ENCODE data around the gene TFPT. TPM values are rescaled to one million over a fixed set of nuclear protein-coding genes. Genes with fewer than 3 reads are reported as not detected.

TFPT gene
- polyA plus RNA-seq, 3 donors from 2014 or later = 20.1 to 26.4 (median 20.6) TPM

DNA sequence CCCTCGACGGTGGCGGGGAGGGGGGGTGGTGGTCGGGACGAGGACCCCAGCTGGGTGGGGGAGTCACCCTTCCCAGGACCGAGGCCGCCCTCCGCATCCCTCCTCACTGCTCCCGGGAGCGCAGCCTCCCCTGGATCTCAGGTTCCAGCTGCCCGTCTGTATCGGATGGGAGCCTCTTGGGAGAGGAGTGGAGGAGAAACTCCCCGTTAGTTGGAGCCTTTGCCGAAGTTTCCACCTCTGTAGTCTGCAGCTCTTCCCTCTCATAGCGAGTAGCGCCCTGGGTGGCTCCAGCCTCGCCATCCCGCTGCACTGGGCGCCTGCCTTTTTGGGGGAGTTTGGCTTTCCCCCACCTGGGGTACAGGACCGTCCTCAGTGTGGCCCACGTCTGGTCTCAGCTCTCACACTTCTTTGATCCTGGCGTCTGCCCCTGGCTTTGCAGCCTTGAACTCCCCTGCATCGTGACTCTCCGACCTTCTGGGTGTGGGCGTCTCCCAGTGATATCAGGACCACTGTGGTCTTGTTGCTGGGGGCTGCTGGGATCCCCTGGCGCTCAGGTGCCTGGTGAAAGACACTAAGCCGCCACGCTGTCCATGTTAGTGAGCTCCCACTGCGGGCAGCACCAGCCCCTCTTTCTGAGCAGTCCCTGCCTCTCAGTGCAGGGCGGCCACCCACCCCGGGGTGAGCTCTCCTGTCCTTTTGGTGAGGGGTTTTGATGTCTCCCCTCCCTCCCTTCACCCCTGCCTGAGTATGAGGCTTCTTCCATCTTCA is 23.2 kb upstream of the TFPT start:
- peaks cover 42 to 55% of the 10 kb centered on the region in 2 donors for H3K4me1 Mint-ChIP-seq
- H3K27ac Mint-ChIP-seq = peak overlapping the region; percentile 67 to 92 (median 89)
- H3K27me3 Mint-ChIP-seq (ENCODE audit: low read depth in 3 of 3) = peaks cover 10 to 20% (median 12%) of the 10 kb centered on the region in 3 donors
- peaks cover under 1 to 9% (median 3%) of the 10 kb centered on the region in 3 donors for H3K36me3 Mint-ChIP-seq
- H3K9me3 Mint-ChIP-seq = no peaks in the 10 kb centered on the region
- DNase-seq = peak in 1 of 3 donors; percentile 14
- H3K4me3 Mint-ChIP-seq = peak overlapping the region; percentile 81 to 91 (median 87)

DNA sequence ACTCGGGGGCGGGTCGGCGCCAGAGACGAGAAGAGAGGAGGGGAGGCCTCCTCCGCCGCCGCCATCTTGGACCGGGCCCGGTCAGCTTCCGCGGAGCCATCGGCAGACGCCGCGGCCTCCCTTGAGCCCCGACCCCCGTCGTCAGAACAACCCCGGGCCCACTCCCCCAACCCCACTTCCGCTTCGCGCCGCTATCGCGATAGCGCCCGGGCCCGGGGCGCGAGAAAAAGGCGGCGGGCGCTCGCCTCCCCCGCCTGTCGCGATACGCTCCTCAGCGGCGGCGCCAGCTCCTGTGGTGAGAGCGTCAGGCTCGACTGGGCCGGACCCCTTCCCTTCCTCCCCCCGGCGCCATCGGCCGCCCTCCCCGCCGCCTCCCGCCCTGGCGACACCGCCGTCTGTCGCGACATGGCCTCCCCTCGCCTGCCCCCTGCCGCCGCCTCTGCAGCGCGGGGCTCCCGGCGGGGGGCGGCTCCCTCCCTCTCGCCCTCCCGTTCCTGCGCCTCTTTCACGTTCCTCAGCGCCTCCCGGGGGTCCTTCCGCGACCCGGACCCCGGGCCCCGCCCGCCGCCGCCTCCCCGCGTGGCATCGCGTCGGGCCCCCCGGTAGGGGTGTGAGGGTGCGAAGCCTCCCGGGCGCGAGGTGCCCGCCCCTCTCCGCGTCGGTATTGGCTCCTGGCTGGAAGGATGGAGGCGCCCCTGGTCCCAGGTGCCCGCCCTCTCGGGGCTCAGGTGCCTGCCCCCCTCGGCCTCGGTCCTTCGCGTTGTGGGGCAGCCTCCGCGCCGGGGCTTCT is 22.4 kb upstream of the TFPT start, which contains the start of gene CNOT3:
Gene CNOT3 (plus strand): TSS at position 64 of the 790 bp plus-strand sequence. CDS start 5,217 bp downstream, outside the sequence.
- peak; percentile 37 to 54 (median 46) for DNase-seq
- peaks cover 42 to 55% of the 10 kb centered on the region in 2 donors for H3K4me1 Mint-ChIP-seq

DNA sequence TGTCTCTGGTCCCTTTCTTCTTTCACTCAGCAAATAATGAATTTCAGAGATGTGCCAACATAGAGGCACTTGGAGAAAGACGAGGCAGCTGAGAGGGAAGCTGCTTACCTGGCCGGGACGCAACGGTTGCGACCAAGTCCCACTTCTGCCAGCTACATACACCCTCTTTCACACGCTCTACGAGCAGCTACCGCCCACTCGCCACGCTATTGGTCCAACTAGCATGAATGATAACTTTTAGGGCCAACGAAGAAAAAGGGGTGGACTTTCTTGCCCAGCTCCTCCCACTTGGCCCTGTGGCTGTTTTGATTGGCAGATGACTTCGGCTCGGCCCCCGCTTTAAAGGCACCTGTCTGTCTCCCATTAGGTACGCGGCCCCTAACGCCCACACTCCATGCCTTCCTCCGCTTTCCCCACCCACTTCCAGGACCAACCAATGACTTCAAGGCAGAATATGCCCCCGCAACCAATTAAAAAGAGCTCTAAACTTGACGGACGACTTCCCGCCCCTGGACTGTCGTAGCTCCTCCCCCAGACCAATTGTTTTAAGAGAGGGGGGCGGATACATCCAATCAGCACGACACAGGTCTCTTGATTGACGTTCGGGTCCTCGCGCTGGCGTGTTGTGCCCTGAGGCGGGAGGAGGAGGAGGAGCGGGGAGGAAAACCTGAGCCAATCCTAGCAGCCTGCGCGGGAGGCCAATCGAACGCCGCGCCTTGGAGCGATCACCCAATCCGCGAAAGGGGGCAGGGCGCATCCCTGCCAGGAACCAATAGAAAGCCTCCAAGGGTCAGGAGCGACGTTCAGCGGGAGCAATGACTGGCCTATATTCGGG is 21.6 kb upstream of the TFPT start:
- Mint-ChIP-seq H3K27ac (peak overlapping the region; percentile 71 to 93 (median 90)), H3K36me3 (no peaks in the 10 kb centered on the region), H3K27me3 (ENCODE audit: low read depth in 3 of 3) (peaks cover 10 to 20% (median 14%) of the 10 kb centered on the region in 3 donors), H3K4me1 (peaks cover 40 to 49% of the 10 kb centered on the region in 2 donors), H3K9me3 (no peaks in the 10 kb centered on the region), H3K4me3 (peak overlapping the region; percentile 85 to 94 (median 89))
- DNase-seq = peak; percentile 99 to 100 (median 100)

More for the DNA sequence above, 22.4 kb upstream of the TFPT start, which contains the start of gene CNOT3:
- Mint-ChIP-seq H3K36me3 (peaks cover 0 to 2% (median 0%) of the 10 kb centered on the region in 3 donors), H3K4me3 (peak within 1 kb of the TSS; percentile 87 to 94 (median 90)), H3K27ac (peak within 1 kb of the TSS; percentile 86 to 93 (median 92)), H3K27me3 (ENCODE audit: low read depth in 3 of 3) (peaks cover 10 to 18% (median 14%) of the 10 kb centered on the region in 3 donors), H3K9me3 (no peaks in the 10 kb centered on the region)

DNA sequence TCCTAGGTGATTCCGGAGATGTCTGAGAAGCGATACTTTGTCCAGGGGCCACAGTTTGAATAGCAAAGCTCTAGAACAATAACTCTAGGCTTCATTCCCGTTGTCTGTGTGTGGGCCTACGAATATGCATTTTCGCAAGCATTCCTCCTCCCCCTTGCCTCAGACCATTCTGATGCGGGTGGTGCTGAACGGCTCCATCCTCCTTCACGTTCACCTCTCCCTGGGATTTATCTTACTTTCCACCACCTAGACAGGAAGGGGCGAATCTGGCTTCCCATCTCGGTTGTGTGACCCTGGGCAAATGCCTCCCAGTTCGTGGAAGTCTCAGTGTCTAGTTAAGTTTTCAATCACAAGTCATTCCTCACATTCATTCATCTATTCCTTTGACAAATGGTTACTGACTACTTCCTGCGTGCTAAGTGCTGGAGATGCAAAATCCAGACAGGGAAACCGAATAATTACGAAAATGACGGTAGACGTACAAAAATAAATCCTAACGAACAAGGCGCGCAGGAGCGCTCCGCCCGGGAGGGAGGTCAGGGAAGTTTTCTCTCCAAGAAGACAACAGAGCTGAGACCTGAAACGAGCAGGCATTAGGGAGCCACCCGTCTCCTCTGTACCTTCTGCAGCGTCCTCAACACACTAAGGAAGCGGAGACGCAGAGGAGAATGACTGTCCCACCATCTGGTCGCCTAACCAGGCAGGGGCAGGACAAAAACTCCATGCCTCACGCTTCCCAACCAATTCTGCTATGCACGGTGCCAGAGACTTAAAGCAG is 20.8 kb upstream of the TFPT start:
- no peak for DNase-seq
- Mint-ChIP-seq H3K4me3 (peak overlapping the region; percentile 85 to 94 (median 89)), H3K27me3 (ENCODE audit: low read depth in 3 of 3) (peaks cover 10 to 19% (median 14%) of the 10 kb centered on the region in 3 donors), H3K9me3 (no peaks in the 10 kb centered on the region), H3K4me1 (peaks cover 38 to 41% of the 10 kb centered on the region in 2 donors), H3K27ac (peak overlapping the region; percentile 71 to 93 (median 90)), H3K36me3 (no peaks in the 10 kb centered on the region)

DNA sequence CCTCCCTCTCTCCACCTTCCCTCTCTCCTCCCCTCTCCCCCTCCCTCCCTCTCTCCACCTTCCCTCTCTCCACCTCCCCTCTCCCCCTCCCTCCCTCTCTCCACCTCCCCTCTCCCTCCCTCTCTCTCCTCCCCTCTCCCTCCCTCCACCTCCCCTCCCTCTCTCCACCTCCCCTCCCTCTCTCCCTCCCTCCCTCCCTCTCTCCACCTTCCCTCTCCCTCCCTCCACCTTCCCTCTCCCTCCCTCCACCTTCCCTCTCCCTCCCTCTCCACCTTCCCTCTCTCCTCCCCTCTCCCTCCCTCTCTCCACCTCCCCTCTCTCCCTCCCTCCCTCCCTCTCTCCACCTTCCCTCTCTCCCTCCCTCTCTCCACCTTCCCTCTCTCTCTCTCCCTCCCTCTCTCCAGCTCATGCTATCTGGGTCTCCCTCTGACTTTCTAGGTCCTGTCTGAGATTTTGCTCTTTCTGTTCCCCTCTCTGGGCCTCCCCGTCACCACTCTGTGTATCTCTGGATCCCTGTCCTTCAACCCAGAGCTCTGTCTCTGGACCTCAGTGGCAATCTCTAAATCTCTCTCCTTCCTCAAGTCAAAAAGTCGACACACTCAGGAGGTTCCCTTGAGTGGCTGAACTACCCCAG is 18.6 kb upstream of the TFPT start:
- Mint-ChIP-seq H3K27ac (peak overlapping the region in 4 of 6 donors; percentile 12 to 80 (median 74)), H3K4me3 (peak overlapping the region in 1 of 5 donors; percentile 40), H3K27me3 (ENCODE audit: low read depth in 3 of 3) (peaks cover 8 to 19% (median 14%) of the 10 kb centered on the region in 3 donors), H3K36me3 (no peaks in the 10 kb centered on the region), H3K9me3 (no peaks in the 10 kb centered on the region), H3K4me1 (peaks cover 19 to 21% of the 10 kb centered on the region in 2 donors)
- DNase-seq = no peak

DNA sequence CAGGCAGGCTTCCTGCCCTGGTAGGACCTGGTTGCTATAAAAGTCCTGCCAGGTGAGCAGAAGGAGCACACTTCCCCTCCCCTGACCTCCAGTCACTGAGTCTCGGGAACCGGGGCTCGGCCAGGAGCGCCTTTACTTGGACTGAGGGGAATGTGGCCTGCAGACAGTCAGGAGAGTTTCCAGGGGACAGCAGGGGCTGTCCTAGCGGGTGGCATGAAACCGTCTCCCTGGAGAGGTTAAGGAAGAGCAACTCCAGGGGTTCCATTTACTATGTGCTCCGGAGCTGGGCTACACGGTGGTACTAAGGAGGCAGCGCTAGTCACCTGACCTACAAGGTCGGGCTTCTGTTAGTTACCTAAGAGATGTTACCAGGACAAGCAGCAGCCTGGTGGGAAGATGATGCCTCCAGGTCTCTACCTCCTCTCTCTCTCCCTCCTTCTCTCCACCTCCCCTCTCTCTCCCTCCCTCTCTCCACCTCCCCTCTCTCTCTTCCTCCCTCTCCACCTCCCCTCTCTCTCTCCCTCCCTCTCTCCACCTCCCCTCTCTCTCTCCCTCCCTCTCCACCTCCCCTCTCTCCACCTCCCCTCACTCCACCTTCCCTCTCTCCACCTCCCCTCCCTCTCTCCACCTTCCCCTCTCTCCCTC is 18.0 kb upstream of the TFPT start:
- peak overlapping the region in 1 of 6 donors; percentile 81 for H3K27ac Mint-ChIP-seq
- peak in 1 of 3 donors; percentile 66 for DNase-seq

DNA sequence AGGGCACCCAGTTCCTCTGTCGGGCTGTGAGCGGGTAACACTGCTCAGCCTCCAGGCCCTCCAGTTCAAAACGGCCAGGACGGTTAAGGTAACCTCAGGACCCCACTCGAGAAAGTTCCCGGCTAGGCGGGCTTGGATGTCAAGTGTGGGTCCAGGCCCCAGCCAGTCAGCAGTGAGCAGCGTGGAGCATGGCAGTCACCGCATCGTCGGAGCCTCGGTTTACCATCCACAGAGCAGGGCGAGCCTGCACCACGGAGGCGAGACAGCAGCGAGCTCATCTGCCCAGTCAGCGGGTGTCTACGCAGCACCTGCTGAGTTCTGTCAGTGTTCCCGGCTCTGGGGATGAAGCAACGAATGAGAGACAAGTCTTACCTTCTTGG is 14.2 kb upstream of the TFPT start:
- H3K27ac Mint-ChIP-seq = no peak overlapping the region
- no peaks in the 10 kb centered on the region for H3K9me3 Mint-ChIP-seq
- peaks cover 0 to 9% (median 6%) of the 10 kb centered on the region in 3 donors for H3K27me3 Mint-ChIP-seq (ENCODE audit: low read depth in 3 of 3)
- H3K36me3 Mint-ChIP-seq = peaks cover 0 to 8% (median 5%) of the 10 kb centered on the region in 3 donors
- peaks cover 0 to 3% of the 10 kb centered on the region in 2 donors for H3K4me1 Mint-ChIP-seq
- no peak overlapping the region for H3K4me3 Mint-ChIP-seq
- DNase-seq = no peak

More for the DNA sequence above, 18.0 kb upstream of the TFPT start:
- Mint-ChIP-seq H3K9me3 (no peaks in the 10 kb centered on the region), H3K4me3 (no peak overlapping the region), H3K27me3 (ENCODE audit: low read depth in 3 of 3) (peaks cover 4 to 19% (median 12%) of the 10 kb centered on the region in 3 donors), H3K36me3 (no peaks in the 10 kb centered on the region), H3K4me1 (peaks cover 12 to 15% of the 10 kb centered on the region in 2 donors)

DNA sequence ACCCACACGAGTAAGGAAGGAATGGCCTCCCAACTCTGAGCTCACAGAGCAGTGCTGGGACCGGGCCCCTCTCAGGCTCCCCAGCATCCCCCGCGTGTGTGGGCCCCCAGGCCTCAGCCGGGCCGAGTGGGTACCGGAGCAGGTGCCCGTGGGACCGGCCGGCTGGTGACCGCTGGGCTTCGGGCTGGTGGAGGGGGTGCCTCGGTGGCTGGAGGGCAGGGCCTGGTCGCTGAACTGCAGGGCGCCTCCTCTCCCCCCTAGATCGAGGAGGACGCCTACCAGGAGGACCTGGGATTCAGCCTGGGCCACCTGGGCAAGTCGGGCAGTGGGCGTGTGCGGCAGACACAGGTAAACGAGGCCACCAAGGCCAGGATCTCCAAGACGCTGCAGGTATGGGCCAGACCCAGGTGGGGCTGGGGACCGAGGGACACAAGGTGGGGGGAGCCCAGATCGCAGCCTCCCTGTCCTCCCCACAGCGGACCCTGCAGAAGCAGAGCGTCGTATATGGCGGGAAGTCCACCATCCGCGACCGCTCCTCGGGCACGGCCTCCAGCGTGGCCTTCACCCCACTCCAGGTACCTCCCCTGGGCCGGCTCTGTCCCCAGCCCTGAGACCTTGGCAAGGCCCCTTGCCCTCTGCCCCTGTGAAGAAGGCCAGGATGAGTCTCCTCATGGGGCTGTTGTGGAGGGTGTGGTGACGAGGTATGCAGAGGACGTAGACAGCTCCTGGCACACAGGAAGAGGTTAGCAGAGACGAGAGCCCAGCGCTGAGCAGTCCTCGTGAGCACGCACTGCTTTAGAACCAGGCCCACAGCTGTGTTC is 13.5 kb upstream of the TFPT start:
- peaks cover 0 to 5% (median 3%) of the 10 kb centered on the region in 3 donors for H3K27me3 Mint-ChIP-seq (ENCODE audit: low read depth in 3 of 3)
- H3K4me3 Mint-ChIP-seq = no peak overlapping the region
- H3K27ac Mint-ChIP-seq = no peak overlapping the region
- H3K4me1 Mint-ChIP-seq = no peaks in the 10 kb centered on the region
- no peaks in the 10 kb centered on the region for H3K9me3 Mint-ChIP-seq
- DNase-seq = no peak
- peaks cover 0 to 10% (median 5%) of the 10 kb centered on the region in 3 donors for H3K36me3 Mint-ChIP-seq

DNA sequence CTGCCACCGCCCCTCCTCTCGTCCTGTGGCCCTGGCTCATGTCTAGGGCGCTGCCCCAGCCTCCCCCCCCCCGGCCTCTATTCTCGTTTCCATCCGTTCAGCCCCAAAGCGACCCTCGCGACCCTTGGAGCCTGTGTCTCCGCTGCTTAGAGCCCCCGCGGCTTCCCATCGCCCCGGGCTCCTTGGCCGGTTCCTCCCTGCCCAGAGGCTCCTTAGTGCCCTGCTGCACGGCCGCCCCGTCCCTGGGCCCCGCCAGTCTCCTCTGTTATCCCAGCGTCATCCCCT is 12.9 kb upstream of the TFPT start:
- H3K4me1 Mint-ChIP-seq = no peaks in the 10 kb centered on the region
- no peaks in the 10 kb centered on the region for H3K9me3 Mint-ChIP-seq
- peaks cover 0 to 5% (median 0%) of the 10 kb centered on the region in 3 donors for H3K27me3 Mint-ChIP-seq (ENCODE audit: low read depth in 3 of 3)
- DNase-seq = no peak
- H3K27ac Mint-ChIP-seq = no peak overlapping the region
- peaks cover 0 to 12% (median 6%) of the 10 kb centered on the region in 3 donors for H3K36me3 Mint-ChIP-seq
- H3K4me3 Mint-ChIP-seq = no peak overlapping the region

DNA sequence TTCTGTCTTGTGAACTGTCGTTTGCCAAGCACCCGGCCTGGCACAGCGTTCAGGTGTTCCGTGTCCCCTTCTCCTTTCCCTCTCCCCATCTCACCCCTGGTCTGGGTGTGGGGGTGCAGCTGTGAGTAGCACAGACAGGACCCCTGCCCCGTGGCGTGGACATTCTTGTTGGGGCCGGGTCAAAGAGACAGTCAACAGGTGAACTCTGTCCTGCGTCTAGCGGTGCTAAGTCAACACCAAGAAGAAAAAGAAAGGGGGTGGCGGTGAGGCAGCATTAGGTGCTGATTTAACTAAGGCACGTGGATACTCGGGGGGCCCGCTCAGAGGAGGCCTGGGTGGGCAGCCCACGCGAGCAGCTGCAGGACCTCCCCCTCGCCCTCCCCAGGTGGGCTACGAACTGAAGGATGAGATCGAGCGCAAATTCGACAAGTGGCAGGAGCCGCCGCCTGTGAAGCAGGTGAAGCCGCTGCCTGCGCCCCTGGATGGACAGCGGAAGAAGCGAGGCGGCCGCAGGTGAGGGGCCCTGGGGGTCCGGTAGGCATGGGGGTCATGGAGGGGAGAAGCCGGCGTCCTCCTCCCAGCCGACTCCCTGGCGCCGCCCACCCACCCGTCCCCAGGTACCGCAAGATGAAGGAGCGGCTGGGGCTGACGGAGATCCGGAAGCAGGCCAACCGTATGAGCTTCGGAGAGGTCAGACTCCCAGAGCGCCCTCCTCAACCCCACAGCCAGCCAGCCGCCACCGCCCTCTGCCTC is 12.4 kb upstream of the TFPT start:
- Mint-ChIP-seq H3K9me3 (no peaks in the 10 kb centered on the region), H3K27ac (peak overlapping the region in 1 of 6 donors; percentile 61), H3K36me3 (peaks cover 0 to 16% (median 8%) of the 10 kb centered on the region in 3 donors), H3K4me3 (no peak overlapping the region), H3K4me1 (no peaks in the 10 kb centered on the region), H3K27me3 (ENCODE audit: low read depth in 3 of 3) (peaks cover 0 to 4% (median 0%) of the 10 kb centered on the region in 3 donors)
- no peak for DNase-seq

DNA sequence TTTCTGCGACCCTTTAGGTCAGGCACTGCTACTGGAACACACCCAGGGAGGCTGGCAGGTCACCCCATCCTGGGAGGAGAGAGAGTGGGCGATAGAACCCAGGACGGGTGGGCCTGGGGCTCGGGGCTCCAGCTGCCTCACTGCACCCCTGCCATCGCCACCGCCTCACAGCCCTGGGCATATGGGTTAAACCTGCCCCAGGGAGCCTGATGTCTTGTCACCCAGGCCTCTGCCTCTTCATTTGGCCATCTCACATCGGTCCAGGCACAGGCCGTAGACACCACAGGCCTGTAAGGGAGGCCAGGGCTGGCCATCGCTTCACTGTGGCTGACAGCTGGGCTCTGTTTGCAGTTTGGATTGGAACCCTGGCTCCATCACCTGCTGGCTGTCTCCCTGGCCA is 10.3 kb upstream of the TFPT start:
- H3K27ac Mint-ChIP-seq = no peak overlapping the region
- H3K4me1 Mint-ChIP-seq = no peaks in the 10 kb centered on the region
- no peak overlapping the region for H3K4me3 Mint-ChIP-seq
- peaks cover 0 to 1% (median 0%) of the 10 kb centered on the region in 3 donors for H3K27me3 Mint-ChIP-seq (ENCODE audit: low read depth in 3 of 3)
- DNase-seq = no peak
- H3K9me3 Mint-ChIP-seq = no peaks in the 10 kb centered on the region
- H3K36me3 Mint-ChIP-seq = peaks cover 0 to 22% (median 13%) of the 10 kb centered on the region in 3 donors

Data from immature natural killer cell (primary cell).